ENCODE data around the gene RAB1B. TPM values are rescaled to one million over a fixed set of nuclear protein-coding genes. Genes with fewer than 3 reads are reported as not detected.
A peak's percentile ranks its signal among the peaks of the same experiment; 100 is the strongest.

Gene RAB1B
- total RNA-seq, 1 experiment from 2014 or later = 148 TPM

- Histone ChIP-seq H3K9me2 (ENCODE audit: insufficient read depth) (no peaks in the 10 kb centered on the region), H3K27me3 (ENCODE audit: insufficient read depth, low read length) (no peaks in the 10 kb centered on the region), H2AFZ (ENCODE audit: low read depth, low read length, poor library complexity, severe bottlenecking) (no peak overlapping the region), H3K4me3 (replicated peaks in 1 of 2; ENCODE audit: low read depth in 1 of 2, low read length in 2 of 2) (no peak overlapping the region), H3K27ac (ENCODE audit: low read depth, low read length) (0 out of 2 replicates have a peak overlapping the region, but pooled peaks have one; percentile 31), H3K9me3 (ENCODE audit: control insufficient read depth in 1 of 2, insufficient read depth in 1 of 2, low read depth in 1 of 2, low read length in 2 of 2) (no peaks in the 10 kb centered on the region), H3K4me1 (ENCODE audit: control insufficient read depth in 1 of 2, insufficient read depth in 2 of 2, low read length in 2 of 2) (peaks cover 4 to 35% of the 10 kb centered on the region in 2 experiments; a peak in 3 of 4 replicates), H3K9ac (ENCODE audit: low read length) (no peak overlapping the region), H3K79me2 (ENCODE audit: insufficient read depth, low read length) (peaks cover 18% of the 10 kb centered on the region), H3K4me2 (ENCODE audit: low read length) (no peak overlapping the region), H4K20me1 (ENCODE audit: insufficient read depth) (no peaks in the 10 kb centered on the region), H3K36me3 (ENCODE audit: control insufficient read depth in 1 of 2, insufficient read depth in 2 of 2, low read length in 2 of 2) (no peaks in the 10 kb centered on the region)
- CTCF ChIA-PET = interaction anchor here (1.0 to 3.0 kb wide), 3 partner anchors 11 to 572 kb away, joined by 3 to 17 read pairs (median 3); partner anchors contain the start of gene KAT5
- DNase-seq (ENCODE audit: low read depth, low spot score) = no peak
- no TSS peak for BruUV-seq (replicated peaks)
- TF ChIP-seq ZNF274 (IDR thresholded peaks at IDR 0.05; ENCODE audit: low read depth, low read length) = no peak
- TF ChIP-seq TCF7L2 (IDR thresholded peaks at IDR 0.05; ENCODE audit: borderline replicate concordance, extremely low read depth, insufficient read depth, insufficient read length) = no peak
- TF ChIP-seq CBX3 (IDR thresholded peaks at IDR 0.05; ENCODE audit: low read depth) = no peak
- TF ChIP-seq, protein P1, sequence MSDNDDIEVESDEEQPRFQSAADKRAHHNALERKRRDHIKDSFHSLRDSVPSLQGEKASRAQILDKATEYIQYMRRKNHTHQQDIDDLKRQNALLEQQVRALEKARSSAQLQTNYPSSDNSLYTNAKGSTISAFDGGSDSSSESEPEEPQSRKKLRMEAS (IDR thresholded peaks at IDR 0.05) = no peak
- no peak for TF ChIP-seq ELF1 (IDR thresholded peaks at IDR 0.05; ENCODE audit: borderline replicate concordance, low read depth)
- no peak for TF ChIP-seq ZFX (IDR thresholded peaks at IDR 0.05)
- peak in 2 of 3 experiments; percentile 17 to 21; a peak in 2 of 6 replicates for TF ChIP-seq CTCF (IDR thresholded peaks at IDR 0.05 in 2 of 3, conservative IDR thresholded peaks at IDR 0.05 in 1 of 3; ENCODE audit: borderline replicate concordance in 1 of 3, insufficient read depth in 1 of 3, low read depth in 2 of 3, low read length in 2 of 3)
- RAD21 ChIA-PET (ENCODE audit: low non-redundant PET in 1 of 2, low total read pairs in 2 of 2, uncharacterized antibody in 2 of 2, unreplicated experiment in 2 of 2) = no interaction called here
- intact Hi-C loops (cut with micrococcal nuclease) = no loop called here
- POLR2A ChIA-PET = no interaction called here
- ATAC-seq = no peak
Observed at GRCh38 chr11:66283461-66284105, 15.1 kb downstream of the RAB1B start.
